Left forelimb (tissue), 1 donor: ENCODE results near the gene TMEM179.

Source experiments
- DNase-seq: peaks from one replicate; pipeline ENCODE4 v3.0.0-alpha.2; 2018; ENCODE audit warnings: low spot score

The TMEM179 gene

GRCh38 chr14:104542871-104543830, 61.4 kb downstream of the TMEM179 start:
- peak; percentile 46 for DNase-seq

DNA sequence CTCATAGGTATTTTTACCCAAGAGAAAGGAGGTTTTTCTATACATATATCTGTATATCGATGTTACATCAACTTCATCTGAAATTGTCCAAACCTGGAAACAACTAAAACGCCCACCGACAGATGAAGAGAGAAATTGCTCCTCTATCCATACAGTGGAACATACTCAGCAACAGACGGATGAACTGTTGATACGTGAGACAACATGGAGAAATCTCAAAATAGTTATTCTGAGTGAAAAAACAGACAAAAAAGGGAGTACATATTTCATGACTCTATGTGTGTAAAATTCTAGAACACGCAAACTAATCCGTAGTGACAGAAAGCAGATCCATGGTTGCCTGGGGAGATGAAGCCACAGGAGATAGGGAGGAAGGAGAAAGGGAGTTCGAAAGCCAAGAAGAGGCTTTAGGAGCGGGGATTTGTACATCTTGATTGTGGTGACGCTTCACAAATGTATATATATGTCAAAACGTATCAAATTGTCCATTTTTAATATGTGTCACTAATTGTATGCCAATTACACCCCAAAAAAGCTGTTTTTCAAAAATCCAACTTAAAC, 62.6 kb downstream of the TMEM179 start:
- no peak for DNase-seq
